Activated B cell treated with CpG ODN at 0.5 μM for 24 hours (primary cell): ENCODE results near the gene ROR1. TPM values are rescaled to one million over a fixed set of nuclear protein-coding genes. Genes with fewer than 3 reads are reported as not detected.

ENCODE experiments used
- ATAC-seq: fragments of 200-7000 bp; cut with Tn5 transposase; one replicate; pipeline ENCODE4 v1.10.0; 2021; ENCODE audit warnings: low read depth, mild to moderate bottlenecking, moderate library complexity
- CTCF ChIA-PET: fragments of 350-600 bp; sonication (Branson Sonifier 250); formaldehyde crosslinking; loops from one replicate; lab custom pipeline; 2021; ENCODE audit warnings: antibody characterized with exemption; lab: Charles Lee
- POLR2A ChIA-PET: fragments of 350-600 bp; sonication (Branson Sonifier 250); formaldehyde crosslinking; loops from one replicate; lab custom pipeline; 2021; ENCODE audit warnings: antibody characterized with exemption; lab: Charles Lee
- DNase-seq: peaks from one replicate; pipeline ENCODE4 v3.0.0; 2022
- H3K27ac Mint-ChIP-seq: one replicate; pipeline ENCODE4 v1.8.0; 2020; ENCODE audit warnings: mixed read lengths
- H3K27me3 Mint-ChIP-seq: one replicate; pipeline ENCODE4 v1.8.0; 2021; ENCODE audit warnings: mixed read lengths
- H3K36me3 Mint-ChIP-seq: one replicate; pipeline ENCODE4 v1.8.0; 2021; ENCODE audit warnings: low read depth, mixed read lengths
- H3K4me1 Mint-ChIP-seq: one replicate; pipeline ENCODE4 v1.8.0; 2021; ENCODE audit warnings: mixed read lengths
- H3K4me3 Mint-ChIP-seq: one replicate; pipeline ENCODE4 v1.8.0; 2020; ENCODE audit warnings: mild to moderate bottlenecking, mixed read lengths
- H3K9me3 Mint-ChIP-seq: one replicate; pipeline ENCODE4 v1.8.0; 2020; ENCODE audit warnings: mixed read lengths
- CTCF ChIP-seq: fragments of 200-600 bp; IDR thresholded peaks from one replicate; pipeline ENCODE4 v1.8.0; 2022; ENCODE audit warnings: antibody characterized with exemption, mild to moderate bottlenecking
- intact Hi-C: fragments of 100-400 bp; cut with micrococcal nuclease; formaldehyde crosslinking; loops from one replicate; pipeline ENCODE4 v1.15.1; 2024
- total RNA-seq: library from RNA; stranded (reverse); gene quantifications from 2 replicates; pipeline ENCODE4 v1.2.3, GENCODE V29; 2022

The ROR1 gene
- total RNA-seq, 1 donor from 2014 or later: 2.2 TPM

GRCh38 chr1:64186898-64187280 lies 413.1 kb downstream of the ROR1 start:
- no peak for TF ChIP-seq CTCF
- H3K4me1 Mint-ChIP-seq: no peaks in the 10 kb centered on the region
- CTCF ChIA-PET: no interaction called here
- POLR2A ChIA-PET: no interaction called here
- H3K27ac Mint-ChIP-seq: no peak overlapping the region
- DNase-seq (no peak), ATAC-seq (no peak)
- H3K4me3 Mint-ChIP-seq: no peak overlapping the region
- H3K36me3 Mint-ChIP-seq: no peaks in the 10 kb centered on the region
- intact Hi-C loops: no loop called here
- H3K27me3 Mint-ChIP-seq: no peaks in the 10 kb centered on the region
- H3K9me3 Mint-ChIP-seq: no peaks in the 10 kb centered on the region

- H3K4me3 Mint-ChIP-seq: no peak overlapping the region
- no peak for DNase-seq
- no peaks in the 10 kb centered on the region for H3K36me3 Mint-ChIP-seq
- no peaks in the 10 kb centered on the region for H3K4me1 Mint-ChIP-seq
- intact Hi-C loops: no loop called here
- H3K27ac Mint-ChIP-seq: no peak overlapping the region
- POLR2A ChIA-PET: no interaction called here
- H3K27me3 Mint-ChIP-seq: no peaks in the 10 kb centered on the region
- no peak for ATAC-seq
- CTCF ChIA-PET: no interaction called here
- no peaks in the 10 kb centered on the region for H3K9me3 Mint-ChIP-seq
- TF ChIP-seq CTCF: no peak
Observed at GRCh38 chr1:64187646-64188045, 413.8 kb downstream of the ROR1 start.

- H3K4me1 Mint-ChIP-seq: no peaks in the 10 kb centered on the region
- TF ChIP-seq CTCF: no peak
- ATAC-seq (no peak), DNase-seq (no peak)
- H3K9me3 Mint-ChIP-seq: no peaks in the 10 kb centered on the region
- no peak overlapping the region for H3K4me3 Mint-ChIP-seq
- H3K36me3 Mint-ChIP-seq: no peaks in the 10 kb centered on the region
- POLR2A ChIA-PET: no interaction called here
- CTCF ChIA-PET: no interaction called here
- no peaks in the 10 kb centered on the region for H3K27me3 Mint-ChIP-seq
- intact Hi-C loops: no loop called here
- no peak overlapping the region for H3K27ac Mint-ChIP-seq
Observed at GRCh38 chr1:64192290-64192689, 418.5 kb downstream of the ROR1 start.

GRCh38 chr1:64194168-64195080 lies 420.6 kb downstream of the ROR1 start:
- intact Hi-C loops: no loop called here
- TF ChIP-seq CTCF: no peak
- Mint-ChIP-seq H3K27ac (no peak overlapping the region), H3K36me3 (no peaks in the 10 kb centered on the region), H3K27me3 (no peaks in the 10 kb centered on the region), H3K4me3 (no peak overlapping the region), H3K4me1 (no peaks in the 10 kb centered on the region), H3K9me3 (no peaks in the 10 kb centered on the region)
- ATAC-seq (no peak), DNase-seq (no peak)
- ChIA-PET POLR2A (no interaction called here), CTCF (no interaction called here)

GRCh38 chr1:64195081-64195395 lies 421.2 kb downstream of the ROR1 start:
- CTCF ChIA-PET: no interaction called here
- H3K27ac Mint-ChIP-seq: no peak overlapping the region
- no peaks in the 10 kb centered on the region for H3K27me3 Mint-ChIP-seq
- DNase-seq (no peak), ATAC-seq (no peak)
- H3K4me3 Mint-ChIP-seq: no peak overlapping the region
- no peaks in the 10 kb centered on the region for H3K36me3 Mint-ChIP-seq
- intact Hi-C loops: no loop called here
- TF ChIP-seq CTCF: no peak
- POLR2A ChIA-PET: no interaction called here
- no peaks in the 10 kb centered on the region for H3K4me1 Mint-ChIP-seq
- H3K9me3 Mint-ChIP-seq: no peaks in the 10 kb centered on the region
